Transverse colon (tissue), 4 donors: ENCODE results near the gene HDAC4.

Source experiments
- CTCF ChIP-seq, 5 experiments: fragments of 200-600 bp in 3 of 5; fragments of 450-650 bp in 2 of 5; sonication (generic) in 3 of 5; IDR thresholded peaks; 1 replicate in 2 of 5; 2 replicates in 3 of 5; pipeline ENCODE4 v1.5.1; 2016 to 2017; ENCODE audit warnings: antibody characterized with exemption in 5 of 5, inconsistent platforms in 3 of 5, mild to moderate bottlenecking in 2 of 5, moderate library complexity in 1 of 5
- EP300 ChIP-seq: sonication (generic); formaldehyde crosslinking; IDR thresholded peaks from one replicate; pipeline ENCODE4 v1.6.1; 2017; ENCODE audit warnings: antibody characterized with exemption, low read depth
- POLR2A ChIP-seq: fragments of 450-650 bp; IDR thresholded peaks from one replicate; pipeline ENCODE4 v1.6.1; 2016; ENCODE audit warnings: antibody characterized with exemption, mild to moderate bottlenecking, moderate library complexity
- POLR2AphosphoS5 ChIP-seq, 3 donors: sonication (generic); formaldehyde crosslinking; IDR thresholded peaks; one replicate each; pipeline ENCODE4 v1.6.1; 2016; ENCODE audit warnings: antibody characterized with exemption in 3 of 3

- TF ChIP-seq CTCF (IDR thresholded peaks at IDR 0.05) (no peak), EP300 (no peak), POLR2A (no peak), POLR2AphosphoS5 (IDR thresholded peaks at IDR 0.05) (no peak)
Observed at GRCh38 chr2:239197146-239197545, 203.7 kb downstream of the HDAC4 start.
